NCI-H82 treated with DMSO at 0.1 percent for 48 hours (cell line): ENCODE measurements around the gene PRDX6.
A peak's percentile ranks its signal among the peaks of the same experiment; 100 is the strongest.
"Not testable (repeated sequence)": the region's sequence is repeated elsewhere in the genome, so short reads cannot be mapped to it uniquely, and the experiment has no call there.

Source experiments
- DNase-seq: peaks from one replicate; lab custom pipeline; 2025; ENCODE audit not compliant: unreplicated experiment; lab: John Stamatoyannopoulos, UW

Gene PRDX6

DNA sequence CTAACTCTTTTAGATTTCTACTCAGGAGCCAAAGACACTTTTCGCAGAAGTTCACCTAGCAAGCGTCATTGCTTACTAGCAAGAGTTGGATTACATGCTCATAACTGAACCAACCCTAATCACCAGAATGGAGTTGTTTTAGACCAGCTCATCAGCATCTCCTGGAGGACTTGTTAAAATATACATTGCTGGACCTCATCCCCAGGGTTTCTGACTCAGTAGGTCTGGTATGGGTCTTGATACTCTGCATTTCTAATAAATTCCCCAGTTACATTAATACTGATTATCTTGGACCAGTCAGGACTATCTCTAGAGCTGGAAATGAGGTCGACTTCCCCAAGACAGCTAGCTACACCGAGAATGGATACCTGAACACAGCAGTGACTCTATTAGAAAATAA is 9.7 kb upstream of the PRDX6 start:
- no peak for DNase-seq

DNA sequence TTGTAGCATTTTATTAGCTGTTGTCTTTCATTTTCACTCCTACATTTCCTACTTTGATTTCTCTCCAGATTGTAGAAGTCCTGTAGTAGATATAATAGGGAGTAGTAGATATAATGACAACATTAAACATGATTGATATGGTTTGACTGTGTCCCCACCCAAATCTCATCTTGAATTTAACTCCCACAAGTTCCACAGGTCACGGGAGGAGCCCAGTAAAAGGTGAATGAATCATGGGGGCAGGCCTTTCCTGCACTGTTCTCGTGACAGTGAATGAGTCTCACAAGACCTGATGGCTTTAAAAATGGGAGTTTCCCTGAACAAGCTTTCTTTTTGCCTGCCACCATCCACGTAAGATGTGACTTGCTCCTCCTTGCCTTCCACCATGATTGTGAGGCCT is 7.5 kb upstream of the PRDX6 start:
- no peak for DNase-seq

DNA sequence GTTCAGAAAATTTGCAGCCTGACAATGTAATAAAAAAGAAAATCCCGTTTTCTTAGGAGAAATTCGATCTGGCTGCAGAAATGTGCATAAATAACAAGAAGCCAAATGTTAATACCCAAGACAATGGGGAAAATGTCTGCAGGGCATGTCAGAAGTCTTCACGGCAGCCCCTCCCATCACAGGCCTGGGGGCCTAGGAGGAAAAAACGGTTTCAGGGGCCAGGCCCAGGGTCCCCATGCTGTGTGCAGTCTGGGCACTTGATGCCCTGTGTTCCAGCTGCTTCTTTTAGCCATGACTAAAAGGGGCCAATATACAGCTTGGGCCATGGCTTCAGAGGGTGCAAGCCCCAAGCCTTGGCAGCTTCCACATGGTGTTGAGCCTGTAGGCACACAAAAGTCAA is 6.5 kb upstream of the PRDX6 start:
- DNase-seq: no peak

DNA sequence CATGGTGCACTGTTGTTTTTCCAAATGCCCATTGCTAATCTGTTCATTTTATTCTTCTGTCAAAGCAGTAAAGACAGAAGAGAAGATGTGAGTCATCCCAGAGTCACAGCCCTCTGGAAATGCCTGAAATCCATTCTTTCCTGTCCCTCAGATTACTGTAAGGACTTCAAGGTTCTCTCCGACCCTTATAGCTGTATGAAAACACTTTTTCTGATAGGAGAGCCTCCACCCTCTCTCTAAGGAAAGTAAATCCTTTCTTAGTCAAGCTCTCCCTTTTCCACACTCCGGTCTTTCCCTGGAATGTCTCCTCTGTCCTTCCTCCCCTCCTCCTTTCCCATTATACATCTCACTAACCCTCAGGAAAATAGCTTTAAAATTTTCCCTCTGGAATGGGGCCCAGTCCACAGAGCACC is 3.5 kb upstream of the PRDX6 start:
- no peak for DNase-seq

DNA sequence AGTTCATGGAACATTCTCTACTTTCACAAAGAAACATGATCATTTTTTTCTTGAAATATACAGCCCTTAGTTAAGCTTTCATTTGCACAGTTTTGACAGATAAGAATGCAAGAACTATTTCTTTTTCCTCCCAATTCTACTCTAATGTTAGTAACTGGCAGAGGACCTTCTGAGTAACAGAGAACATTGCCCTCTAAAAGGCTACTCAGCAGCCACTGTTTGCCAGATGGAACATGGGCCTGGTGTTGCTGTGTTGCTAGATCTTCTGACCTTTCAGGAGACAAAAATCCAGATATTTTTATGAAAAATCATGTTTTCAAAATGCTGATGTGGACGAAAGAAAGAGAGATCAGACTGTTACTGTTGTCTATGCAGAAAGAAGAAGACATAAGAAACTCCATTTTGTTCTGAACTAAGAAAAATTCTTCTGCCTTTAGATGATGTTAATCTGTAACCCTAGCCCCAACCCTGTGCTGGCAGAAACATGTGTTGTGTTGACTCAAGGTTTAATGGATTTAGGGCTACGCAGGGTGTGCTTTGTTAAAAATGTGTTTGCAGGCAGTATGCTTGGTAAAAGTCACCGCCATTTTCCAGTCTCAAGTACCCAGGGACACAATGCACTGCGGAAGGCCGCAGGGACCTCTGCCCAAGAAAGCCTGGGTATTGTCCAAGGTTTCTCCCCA is 2.9 kb upstream of the PRDX6 start:
- DNase-seq: peak; percentile 78

DNA sequence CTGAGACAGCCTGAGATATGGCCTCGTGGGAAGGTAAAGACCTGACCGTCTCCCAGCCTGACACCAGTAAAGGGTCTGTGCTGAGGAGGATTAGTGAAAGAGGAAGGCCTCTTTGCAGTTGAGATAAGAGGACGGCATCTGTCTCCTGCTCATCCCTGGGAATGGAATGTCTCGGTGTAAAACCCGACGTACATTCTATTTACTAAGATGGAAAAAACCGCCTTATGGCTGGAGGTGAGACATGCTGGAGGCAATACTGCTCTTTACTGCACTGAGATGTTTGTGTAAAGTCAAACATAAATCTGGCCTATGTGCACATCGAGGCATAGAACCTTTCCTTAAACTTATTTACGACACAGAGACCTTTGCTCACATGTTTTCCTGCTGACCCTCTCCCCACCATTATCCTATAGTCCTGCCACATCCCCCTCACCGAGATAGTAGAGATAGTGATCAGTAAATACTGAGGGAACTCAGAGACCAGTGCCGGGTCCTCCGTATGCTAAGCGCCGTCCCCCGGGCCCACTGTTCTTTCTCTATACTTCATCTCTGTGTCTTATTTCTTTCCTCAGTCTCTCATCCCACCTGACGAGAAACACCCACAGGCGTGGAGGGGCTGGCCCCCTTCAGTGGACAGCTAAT is 2.2 kb upstream of the PRDX6 start:
- DNase-seq: peak; percentile 78

DNA sequence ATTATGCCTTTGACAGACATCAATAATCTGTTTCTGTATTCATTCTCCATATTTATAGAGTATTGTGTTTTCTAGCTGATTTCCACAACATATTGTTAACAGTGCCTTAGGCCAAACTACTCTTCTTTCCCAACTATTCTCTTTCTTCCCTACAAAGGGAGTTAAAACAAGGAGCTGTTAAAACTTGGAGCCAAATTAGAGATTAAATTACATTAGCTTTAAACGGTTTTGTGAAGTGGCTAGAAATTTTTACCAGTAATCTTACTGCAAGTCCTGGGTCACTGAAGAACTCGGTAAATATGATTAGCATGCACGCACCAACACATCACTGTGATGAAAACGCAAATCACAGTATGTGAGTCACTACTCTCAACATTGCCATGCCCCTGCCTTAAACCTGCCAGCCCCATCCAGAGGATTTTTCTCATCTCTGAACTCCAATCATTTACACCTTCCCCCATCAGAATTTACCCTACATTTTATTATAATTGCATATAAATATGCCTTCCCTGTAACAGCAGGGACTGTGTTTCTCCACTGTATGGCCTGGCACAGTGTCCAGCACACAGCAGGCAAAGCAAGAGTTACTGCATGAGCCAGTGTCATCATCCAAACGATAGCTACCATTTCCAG is 1.5 kb upstream of the PRDX6 start:
- DNase-seq: peak; percentile 28

DNA sequence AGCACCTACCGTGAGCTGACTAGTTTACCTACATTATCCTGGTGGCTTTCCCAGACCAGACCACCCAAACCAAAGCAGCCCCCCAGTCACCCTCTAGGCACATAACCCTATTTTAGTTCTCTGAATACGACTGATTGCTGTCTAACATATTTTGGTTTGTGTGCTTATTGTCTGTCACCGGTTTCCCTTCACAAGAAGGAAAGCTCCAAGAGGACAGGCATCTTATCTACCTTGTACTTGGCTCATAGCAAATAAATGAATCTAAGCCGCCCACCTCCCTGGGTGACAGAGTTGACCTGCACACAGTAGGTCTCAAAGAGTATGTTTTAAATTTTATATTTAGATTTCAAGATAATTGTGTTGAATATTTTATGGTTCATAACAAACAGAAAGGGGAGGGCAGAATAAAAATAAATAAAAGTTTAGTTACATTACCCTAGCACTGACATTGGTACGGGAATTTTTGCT is 904 bp upstream of the PRDX6 start:
- no peak for DNase-seq

DNA sequence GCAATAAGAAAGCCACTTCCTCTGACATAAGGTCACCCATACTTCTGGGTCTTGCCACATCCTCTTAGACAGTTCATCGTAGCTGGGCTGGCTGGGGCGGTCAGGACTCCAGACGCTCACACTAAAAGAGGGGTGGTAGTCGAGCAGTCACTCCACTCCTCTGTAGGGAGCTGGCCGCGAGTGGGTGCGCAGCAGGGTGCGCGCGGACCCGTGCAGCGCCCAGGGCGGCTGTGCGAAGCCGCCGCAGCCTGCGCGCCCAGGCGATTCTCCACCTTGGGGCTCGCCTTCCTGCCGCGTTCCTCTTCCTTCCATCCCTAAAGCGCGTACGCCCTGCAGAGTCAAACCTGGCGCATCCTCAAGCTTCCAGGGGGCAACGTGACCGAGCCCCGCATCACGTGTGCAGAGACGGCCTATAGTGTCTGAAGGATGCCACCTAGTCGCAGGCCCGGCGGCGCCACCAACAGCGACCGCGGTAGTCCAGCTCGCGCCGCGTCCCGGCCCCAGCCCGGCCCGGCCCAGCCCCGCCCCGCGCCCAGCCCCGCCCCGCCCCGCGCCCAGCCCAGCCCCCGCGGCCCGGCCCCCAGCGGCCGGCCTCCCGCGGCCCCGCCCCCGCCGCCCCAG is 360 bp upstream of the PRDX6 start:
- DNase-seq: peak; percentile 97

DNA sequence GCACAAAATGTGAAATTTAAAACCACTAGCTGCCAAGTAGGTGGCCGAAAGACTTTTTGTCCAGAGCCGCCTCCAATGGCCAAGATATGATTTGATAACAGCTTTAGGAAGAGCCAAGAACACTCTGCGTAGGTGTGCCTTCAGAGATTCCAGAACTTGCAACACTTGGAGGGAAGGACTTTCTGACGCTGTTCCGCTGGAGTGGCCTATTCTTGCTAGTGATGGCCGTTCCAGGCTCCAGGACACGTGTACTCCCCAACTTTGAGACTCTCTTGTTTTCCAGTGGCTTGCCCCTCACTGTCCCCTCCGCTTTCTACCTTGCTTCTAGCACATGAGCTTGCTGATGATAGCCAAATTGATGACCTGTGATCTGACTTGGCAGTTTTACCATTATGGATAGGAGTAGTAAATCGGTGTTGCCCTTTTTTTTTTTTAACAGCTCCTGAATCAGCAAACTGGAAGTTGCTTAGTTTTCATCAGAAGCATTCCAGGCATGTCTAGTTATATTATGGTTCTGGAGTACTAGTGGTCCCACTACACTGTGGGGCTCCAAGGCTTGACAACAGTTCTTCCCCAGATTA is 1.0 kb downstream of the PRDX6 start:
- no peak for DNase-seq

DNA sequence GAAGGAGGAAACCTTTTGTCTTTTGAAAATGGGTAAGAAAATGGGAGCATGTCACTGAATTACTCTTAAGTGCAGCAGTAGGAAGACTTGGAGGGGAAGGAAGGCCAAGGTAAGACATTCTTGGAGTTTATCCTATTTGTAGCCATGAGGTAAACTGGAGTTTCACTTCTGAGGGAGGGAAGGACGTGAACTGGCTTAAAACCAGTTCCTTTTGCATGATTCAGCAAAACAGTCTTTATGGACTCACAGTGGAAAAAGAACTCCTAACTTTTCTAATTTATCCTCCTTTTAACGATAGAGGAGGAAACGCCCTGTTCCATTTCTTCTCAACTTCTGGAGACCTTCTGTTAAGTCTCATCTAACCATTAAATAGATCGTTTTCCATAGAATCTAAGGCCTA is 2.5 kb downstream of the PRDX6 start:
- no peak for DNase-seq

DNA sequence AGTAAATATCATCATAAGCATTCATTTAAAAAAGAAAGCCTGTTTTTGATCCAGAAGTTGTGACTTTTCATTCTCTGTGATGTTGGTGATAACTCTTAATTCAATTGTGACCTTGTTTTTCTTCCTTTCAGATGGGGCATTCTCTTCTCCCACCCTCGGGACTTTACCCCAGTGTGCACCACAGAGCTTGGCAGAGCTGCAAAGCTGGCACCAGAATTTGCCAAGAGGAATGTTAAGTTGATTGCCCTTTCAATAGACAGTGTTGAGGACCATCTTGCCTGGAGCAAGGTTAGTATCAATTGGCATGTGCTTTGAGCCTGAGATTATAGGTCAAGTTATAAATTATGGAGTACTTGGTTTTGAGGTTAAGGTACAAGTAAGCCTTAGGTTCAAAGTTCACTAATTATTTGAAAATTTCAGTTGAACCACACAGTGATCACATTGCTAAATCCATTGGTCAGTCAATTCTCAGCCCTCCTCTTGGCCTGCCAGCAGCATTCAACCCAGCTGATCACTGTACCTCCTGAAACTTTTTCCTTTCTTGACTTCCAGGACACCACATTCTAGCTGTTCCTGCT is 4.1 kb downstream of the PRDX6 start:
- DNase-seq: no peak

DNA sequence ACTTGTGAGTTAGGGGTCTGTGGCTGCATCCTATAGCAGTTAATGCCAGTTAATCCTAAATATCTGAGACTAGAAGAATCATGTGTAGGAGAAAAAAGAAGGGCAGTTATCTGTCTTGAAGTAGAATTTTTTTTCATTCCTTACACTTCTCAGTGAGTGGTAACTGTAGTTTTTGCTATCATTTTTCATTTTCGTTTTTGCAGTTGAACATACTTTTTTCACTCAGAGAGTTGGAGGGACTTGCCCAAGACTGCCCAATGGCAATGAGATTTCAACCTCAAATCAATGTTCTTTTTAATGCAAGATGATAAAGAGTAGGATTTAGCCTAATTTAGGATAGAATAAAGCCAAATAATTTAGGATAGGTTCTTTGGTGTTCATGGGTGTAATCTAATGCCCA is 5.5 kb downstream of the PRDX6 start:
- DNase-seq: no peak

DNA sequence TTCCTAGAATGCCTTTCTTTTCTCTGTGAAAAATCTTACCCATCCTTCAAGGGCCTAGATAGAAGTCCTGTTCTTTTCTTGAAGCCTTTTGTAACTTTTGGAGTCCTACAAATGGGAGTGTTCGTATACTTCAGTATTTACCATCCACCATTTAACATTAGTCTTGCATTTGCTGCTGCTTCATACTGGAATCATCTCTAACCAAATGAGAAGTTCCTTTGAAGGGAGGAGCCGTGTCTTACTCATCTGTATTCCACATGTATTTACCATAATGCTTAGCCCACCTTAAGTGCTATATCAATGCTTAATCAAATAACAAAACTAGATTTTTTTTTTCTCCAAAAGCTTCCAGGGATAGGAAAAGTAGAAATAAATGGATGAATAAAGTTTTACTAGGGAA is 7.1 kb downstream of the PRDX6 start:
- no peak for DNase-seq

DNA sequence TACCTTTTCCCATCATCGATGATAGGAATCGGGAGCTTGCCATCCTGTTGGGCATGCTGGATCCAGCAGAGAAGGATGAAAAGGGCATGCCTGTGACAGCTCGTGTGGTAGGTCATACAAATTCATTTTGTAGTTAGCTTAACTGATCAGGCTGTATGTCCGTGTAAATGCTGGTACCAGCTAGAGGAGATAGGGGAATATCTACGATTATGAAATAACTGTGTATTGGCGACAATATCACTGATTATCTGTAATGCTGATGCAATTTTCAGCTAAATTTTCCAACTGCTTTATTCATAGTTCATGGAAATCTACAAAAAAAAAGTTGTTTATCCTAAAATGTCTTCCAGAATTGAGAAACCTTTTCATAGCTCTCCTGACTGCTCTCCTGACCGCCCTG is 8.3 kb downstream of the PRDX6 start:
- no peak for DNase-seq

DNA sequence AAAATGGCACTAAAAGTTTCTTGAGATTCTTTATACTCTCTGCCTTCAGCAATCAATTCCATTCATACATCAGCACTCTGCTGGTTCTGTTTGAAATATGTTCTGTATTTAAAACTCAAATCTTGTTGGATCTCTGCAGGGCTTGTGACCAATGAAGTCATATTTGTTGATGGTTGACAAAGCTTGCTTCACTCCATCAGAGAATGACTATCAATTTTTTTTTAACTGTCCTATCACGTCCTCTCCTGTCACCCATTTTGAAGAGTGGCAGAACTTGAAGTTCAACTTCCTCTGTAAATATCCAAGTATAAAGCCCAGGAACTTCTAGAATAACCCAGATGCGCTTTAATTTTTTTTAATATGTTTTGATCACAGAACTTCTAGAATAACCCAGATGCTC is 10.9 kb downstream of the PRDX6 start:
- no peak for DNase-seq

DNA sequence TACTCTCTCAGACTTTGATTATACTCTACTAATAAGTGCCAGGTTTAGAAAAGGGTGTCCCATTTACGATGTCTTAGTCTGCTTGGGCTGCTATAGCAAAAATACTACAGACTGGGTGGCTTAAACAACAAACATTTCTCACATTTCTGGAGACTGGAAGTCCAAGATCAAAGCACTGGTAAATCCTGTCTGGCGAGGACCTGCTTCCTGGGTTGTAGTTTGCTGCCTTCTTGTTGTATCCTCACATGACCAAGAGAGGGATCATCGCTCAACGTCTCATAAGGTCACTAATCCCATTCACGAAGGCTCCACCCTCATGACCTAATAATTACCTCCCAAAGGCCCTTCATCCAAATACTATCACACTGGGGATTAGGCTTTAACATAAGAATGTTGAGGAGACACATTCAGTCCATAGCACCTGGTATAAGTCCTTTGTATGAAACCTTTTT is 12.0 kb downstream of the PRDX6 start:
- DNase-seq: peak; percentile 99

DNA sequence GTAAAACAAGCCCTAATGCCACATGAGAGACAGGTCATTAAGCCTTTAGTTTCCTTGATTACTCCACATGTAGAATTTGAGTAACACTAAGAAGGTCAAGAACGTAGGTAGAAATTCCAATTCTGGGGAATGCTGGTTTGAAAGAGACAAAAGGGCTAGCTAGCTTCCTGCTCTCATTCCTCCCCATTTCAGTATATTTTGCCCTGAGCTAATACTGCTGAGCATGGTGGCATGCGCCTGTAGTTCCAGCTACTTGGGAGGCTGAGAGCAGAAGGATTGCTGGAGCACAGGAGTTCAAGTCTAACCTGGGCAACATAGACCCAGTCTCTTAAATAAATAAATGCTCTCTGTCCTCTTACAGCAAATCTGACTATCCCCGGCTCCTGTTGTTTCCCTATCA is 12.8 kb downstream of the PRDX6 start:
- DNase-seq: no peak

DNA sequence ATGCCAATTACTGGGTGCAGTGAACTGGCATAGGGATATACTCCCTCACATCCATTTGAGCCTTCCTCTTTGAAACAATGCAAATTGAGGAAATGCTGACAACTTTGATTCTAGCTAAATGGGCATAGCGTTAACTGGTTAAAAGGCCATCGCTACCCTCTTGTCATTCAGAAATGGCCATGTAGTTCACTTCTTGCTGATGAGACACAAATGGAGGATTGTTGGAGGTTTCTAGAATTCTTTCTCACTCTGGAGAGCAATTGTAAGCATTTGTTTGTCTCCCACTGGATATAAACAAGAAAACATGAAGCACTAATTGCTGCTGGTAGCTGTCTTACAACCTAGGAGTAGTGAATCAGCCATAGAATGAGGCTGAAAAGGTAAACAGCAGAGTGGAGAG is 14.4 kb downstream of the PRDX6 start:
- DNase-seq: no peak

DNA sequence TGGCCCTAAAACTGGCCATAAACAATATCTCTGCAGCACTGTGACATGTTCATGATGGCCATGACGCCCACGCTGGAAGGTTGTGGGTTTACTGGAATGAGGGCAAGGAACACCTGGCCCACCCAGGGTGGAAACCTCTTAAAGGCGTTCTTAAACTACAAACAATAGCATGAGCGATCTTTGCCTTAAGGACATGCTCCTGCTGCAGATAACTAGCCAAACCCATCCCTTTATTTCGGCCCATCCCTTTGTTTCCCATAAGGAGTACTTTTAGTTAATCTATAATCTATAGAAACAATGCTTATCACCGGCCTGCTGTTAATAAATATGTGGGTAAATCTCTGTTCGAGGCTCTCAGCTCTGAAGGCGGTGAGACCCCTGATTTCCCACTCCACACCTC is 16.0 kb downstream of the PRDX6 start:
- not testable (repeated sequence) for DNase-seq

DNA sequence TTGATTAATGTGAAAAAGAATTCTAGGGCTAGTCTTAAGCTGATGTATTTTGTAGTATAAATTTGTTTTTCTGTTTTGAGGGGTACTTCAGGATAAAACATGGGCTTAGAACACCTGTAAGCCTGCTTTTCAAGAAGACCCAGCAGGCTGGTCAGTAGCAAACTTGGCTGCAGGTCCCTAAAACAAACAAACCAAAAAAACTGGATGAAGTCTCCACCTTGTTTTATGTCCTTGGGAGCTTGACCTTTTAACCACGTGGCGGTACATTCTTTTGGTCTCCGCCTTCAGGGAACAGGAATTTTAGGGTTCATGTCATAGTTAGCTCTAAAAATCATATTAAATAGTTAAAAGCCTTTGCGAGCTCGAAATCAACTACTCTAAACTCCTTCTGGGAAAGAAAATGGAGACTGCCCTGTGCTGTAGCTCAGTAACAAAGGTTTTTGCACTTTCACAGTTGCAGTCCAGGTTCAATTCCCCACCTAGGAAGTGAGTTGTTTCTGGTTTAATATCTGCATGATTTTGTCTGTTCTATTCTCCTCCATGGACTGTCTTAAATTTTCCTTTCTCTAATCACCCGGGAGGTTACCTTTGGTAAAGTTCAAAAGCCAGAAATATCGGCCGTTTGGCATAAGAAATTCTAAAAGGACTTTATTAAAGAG is 18.6 kb downstream of the PRDX6 start:
- no peak for DNase-seq
